ENCODE results near the gene SLFNL1. TPM values are rescaled to one million over a fixed set of nuclear protein-coding genes. Genes with fewer than 3 reads are reported as not detected.
A peak's percentile ranks its signal among the peaks of the same experiment; 100 is the strongest.

Gene SLFNL1
- total and polyA plus RNA-seq, 2 donors (not counting 1 experiment from before 2014, with no cell fraction given), result 0.01 to 0.66 TPM

DNA sequence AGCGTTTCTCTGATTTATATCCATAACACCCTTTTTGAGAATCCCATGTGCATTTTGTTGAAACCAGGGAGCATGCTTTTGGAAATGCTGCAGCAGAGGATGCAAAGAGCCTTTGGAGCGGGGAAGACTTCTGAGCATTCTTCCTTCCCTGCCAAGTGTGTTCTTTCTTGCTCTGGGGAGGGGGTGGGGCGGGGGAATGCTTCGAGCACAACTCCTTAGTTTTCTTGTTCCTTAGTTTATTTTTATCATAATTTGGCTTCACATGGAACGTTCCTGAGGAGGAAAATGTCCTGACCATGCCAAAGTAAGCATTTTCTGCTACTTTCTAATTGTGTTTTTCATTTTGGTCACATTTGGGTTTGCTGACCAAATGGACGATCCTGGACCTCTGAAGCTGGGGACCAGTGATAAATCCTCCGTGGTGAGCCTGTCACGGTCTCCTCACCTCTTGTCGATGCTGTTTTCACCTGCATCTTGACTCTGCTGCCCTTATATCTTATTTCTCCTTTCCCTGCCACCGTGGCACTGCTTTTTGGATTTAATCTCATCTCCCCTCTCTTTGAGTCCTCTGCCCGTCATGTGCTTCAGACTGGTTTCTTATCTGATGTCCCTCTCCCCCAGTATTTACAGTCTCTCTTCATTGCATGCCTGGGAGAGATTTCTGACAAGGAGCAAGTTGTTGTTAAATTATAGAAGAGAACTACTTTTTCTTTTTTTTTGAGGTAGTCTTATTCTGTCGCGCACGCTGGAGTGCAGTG, 39.7 kb downstream of the SLFNL1 start:
- DNase-seq (ENCODE audit: low read depth in 2 of 2), result peak; percentile 44 to 50
- Histone ChIP-seq H3K27me3 (ENCODE audit: control insufficient read depth, insufficient read depth, low read length) (no peaks in the 10 kb centered on the region), H4K20me1 (ENCODE audit: control insufficient read depth, extremely low read depth, insufficient read depth, low read length) (no peaks in the 10 kb centered on the region), H3K9ac (ENCODE audit: insufficient read depth, low read length) (no peak overlapping the region), H3K4me2 (ENCODE audit: extremely low read depth, insufficient read depth, low read length) (peak overlapping the region; percentile 98), H3K9me3 (ENCODE audit: control insufficient read depth, insufficient read depth, low read depth, low read length) (no peaks in the 10 kb centered on the region), H2AFZ (ENCODE audit: low read length) (no peak overlapping the region), H3K4me3 (replicated peaks in 1 of 4; ENCODE audit: control extremely low read depth in 1 of 4, insufficient read depth in 1 of 4, low read depth in 3 of 4, low read length in 4 of 4) (peak overlapping the region; percentile 25 to 83 (median 66)), H3K27ac (ENCODE audit: insufficient read depth, low read length) (peak overlapping the region; percentile 36), H3K4me1 (ENCODE audit: control insufficient read depth, extremely low read depth, insufficient read depth, low read length) (peaks cover 14% of the 10 kb centered on the region), H3K36me3 (ENCODE audit: control insufficient read depth, insufficient read depth, low read length) (peaks cover 6% of the 10 kb centered on the region), H3K79me2 (ENCODE audit: control insufficient read depth, insufficient read depth, low read length) (peaks cover 43% of the 10 kb centered on the region)
- no peak for TF ChIP-seq CTCF (conservative IDR thresholded peaks at IDR 0.05 in 1 of 2, IDR thresholded peaks at IDR 0.05 in 1 of 2; ENCODE audit: low read depth in 1 of 2, low read length in 2 of 2)
- TF ChIP-seq EZH2 (IDR thresholded peaks at IDR 0.05; ENCODE audit: low read length, missing control alignments), result no peak

GRCh38 chr1:40980453-40981121, 40.9 kb downstream of the SLFNL1 start:
- H3K36me3 ChIP-seq (ENCODE audit: control insufficient read depth, insufficient read depth, low read length), result no peaks in the 10 kb centered on the region
- H2AFZ ChIP-seq (ENCODE audit: low read length), result no peak overlapping the region
- peak overlapping the region; percentile 82 for H3K9ac ChIP-seq (ENCODE audit: insufficient read depth, low read length)
- H3K9me3 ChIP-seq (ENCODE audit: control insufficient read depth, insufficient read depth, low read depth, low read length), result no peaks in the 10 kb centered on the region
- no peaks in the 10 kb centered on the region for H4K20me1 ChIP-seq (ENCODE audit: control insufficient read depth, extremely low read depth, insufficient read depth, low read length)
- peak overlapping the region; percentile 55 to 83 (median 66) for H3K4me3 ChIP-seq (replicated peaks in 1 of 4; ENCODE audit: control extremely low read depth in 1 of 4, insufficient read depth in 1 of 4, low read depth in 3 of 4, low read length in 4 of 4)
- TF ChIP-seq CTCF (conservative IDR thresholded peaks at IDR 0.05 in 1 of 2, IDR thresholded peaks at IDR 0.05 in 1 of 2; ENCODE audit: low read depth in 1 of 2, low read length in 2 of 2), result no peak
- TF ChIP-seq EZH2 (IDR thresholded peaks at IDR 0.05; ENCODE audit: low read length, missing control alignments), result no peak
- H3K4me1 ChIP-seq (ENCODE audit: control insufficient read depth, extremely low read depth, insufficient read depth, low read length), result peaks cover 14% of the 10 kb centered on the region
- peaks cover 41% of the 10 kb centered on the region for H3K79me2 ChIP-seq (ENCODE audit: control insufficient read depth, insufficient read depth, low read length)
- H3K27ac ChIP-seq (ENCODE audit: insufficient read depth, low read length), result peak overlapping the region; percentile 75
- H3K27me3 ChIP-seq (ENCODE audit: control insufficient read depth, insufficient read depth, low read length), result no peaks in the 10 kb centered on the region
- H3K4me2 ChIP-seq (ENCODE audit: extremely low read depth, insufficient read depth, low read length), result peak overlapping the region; percentile 98
- peak in 1 of 2 donors; percentile 35 for DNase-seq (ENCODE audit: low read depth in 2 of 2)

DNA sequence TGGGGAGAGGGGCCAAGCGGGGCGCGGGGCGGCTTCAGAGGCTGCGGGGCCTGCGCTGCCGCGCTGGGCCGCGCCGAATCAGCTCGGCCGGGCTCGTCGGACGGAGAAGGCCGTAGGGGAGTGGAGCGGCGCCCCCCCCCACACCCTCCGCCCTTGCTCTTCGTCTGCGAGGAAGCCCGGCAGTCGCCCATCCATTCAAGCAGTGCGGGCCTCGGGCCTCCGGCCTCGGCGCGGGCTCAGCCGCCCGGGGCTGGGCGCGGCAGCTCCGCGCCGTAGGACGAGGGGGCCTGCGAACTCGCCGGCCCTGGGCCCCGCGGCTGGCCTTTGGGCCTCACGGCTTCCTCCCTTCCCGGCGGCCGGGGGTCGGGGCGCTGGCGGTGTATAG, 41.5 kb downstream of the SLFNL1 start:
- Histone ChIP-seq H2AFZ (ENCODE audit: low read length) (no peak overlapping the region), H3K79me2 (ENCODE audit: control insufficient read depth, insufficient read depth, low read length) (peaks cover 40% of the 10 kb centered on the region), H3K9ac (ENCODE audit: insufficient read depth, low read length) (peak overlapping the region; percentile 82), H3K27me3 (ENCODE audit: control insufficient read depth, insufficient read depth, low read length) (no peaks in the 10 kb centered on the region), H3K4me3 (replicated peaks in 1 of 4; ENCODE audit: control extremely low read depth in 1 of 4, insufficient read depth in 1 of 4, low read depth in 3 of 4, low read length in 4 of 4) (peak overlapping the region; percentile 55 to 83 (median 66)), H3K9me3 (ENCODE audit: control insufficient read depth, insufficient read depth, low read depth, low read length) (no peaks in the 10 kb centered on the region), H4K20me1 (ENCODE audit: control insufficient read depth, extremely low read depth, insufficient read depth, low read length) (no peaks in the 10 kb centered on the region), H3K4me1 (ENCODE audit: control insufficient read depth, extremely low read depth, insufficient read depth, low read length) (peaks cover 14% of the 10 kb centered on the region), H3K27ac (ENCODE audit: insufficient read depth, low read length) (peak overlapping the region; percentile 75), H3K36me3 (ENCODE audit: control insufficient read depth, insufficient read depth, low read length) (no peaks in the 10 kb centered on the region), H3K4me2 (ENCODE audit: extremely low read depth, insufficient read depth, low read length) (peak overlapping the region; percentile 98)
- no peak for TF ChIP-seq EZH2 (IDR thresholded peaks at IDR 0.05; ENCODE audit: low read length, missing control alignments)
- no peak for TF ChIP-seq CTCF (conservative IDR thresholded peaks at IDR 0.05 in 1 of 2, IDR thresholded peaks at IDR 0.05 in 1 of 2; ENCODE audit: low read depth in 1 of 2, low read length in 2 of 2)
- DNase-seq (ENCODE audit: low read depth in 2 of 2), result no peak
